HG03135 (cell line): Measurements from ENCODE around the gene CDC25C.

Source experiments
- ATAC-seq: cut with Tn5 transposase; IDR thresholded peaks from one replicate; pipeline ENCODE4 v1.9.1; 2021; ENCODE audit warnings: mild to moderate bottlenecking, moderate library complexity; ENCODE audit not compliant: unreplicated experiment

Gene CDC25C

GRCh38 chr5:138240650-138241385 is 90.8 kb downstream of the CDC25C start:
- no peak for ATAC-seq

- no peak for ATAC-seq
Observed at GRCh38 chr5:138238034-138238433, 93.6 kb downstream of the CDC25C start.
